Measurements from ENCODE around the gene TOMM5.

Gene TOMM5

GRCh38 chr9:37636511-37637448, 44.4 kb upstream of the TOMM5 start:
- H3K9me3 ChIP-seq, result no peaks in the 10 kb centered on the region
- no peaks in the 10 kb centered on the region for H3K36me3 ChIP-seq
- no peaks in the 10 kb centered on the region for H3K4me1 ChIP-seq
- H3K4me3 ChIP-seq (ENCODE audit: low read depth, low read length), result no peak overlapping the region
- TF ChIP-seq CTCF (IDR thresholded peaks at IDR 0.05; ENCODE audit: low read depth, low read length), result no peak
- H3K27me3 ChIP-seq, result no peaks in the 10 kb centered on the region
- DNase-seq, result no peak

DNA sequence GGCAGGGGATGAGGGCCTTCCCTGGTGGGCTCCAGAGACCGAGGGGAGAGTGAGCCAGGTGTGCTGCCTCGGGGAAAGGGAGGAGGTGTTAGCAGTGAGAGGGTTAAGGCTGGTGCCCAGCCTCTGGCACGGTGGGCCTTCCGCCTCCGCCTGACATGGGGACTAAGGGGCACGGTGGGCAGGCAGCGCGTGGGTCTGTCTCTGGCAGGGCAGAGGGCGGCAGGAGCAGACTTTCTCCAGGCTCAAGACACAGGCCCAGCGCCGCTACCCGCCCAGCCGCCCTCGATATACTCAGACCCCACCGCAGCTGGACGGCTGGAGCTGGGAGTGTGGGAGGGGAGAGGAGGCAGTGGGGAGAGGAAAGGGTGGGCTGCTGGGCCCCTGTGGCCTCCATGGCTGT, 43.4 kb upstream of the TOMM5 start:
- Histone ChIP-seq H3K27me3 (no peaks in the 10 kb centered on the region), H3K9me3 (no peaks in the 10 kb centered on the region), H3K36me3 (no peaks in the 10 kb centered on the region), H3K4me3 (ENCODE audit: low read depth, low read length) (no peak overlapping the region), H3K4me1 (no peaks in the 10 kb centered on the region)
- no peak for DNase-seq
- no peak for TF ChIP-seq CTCF (IDR thresholded peaks at IDR 0.05; ENCODE audit: low read depth, low read length)

- no peak for DNase-seq
- no peaks in the 10 kb centered on the region for H3K27me3 ChIP-seq
- no peak for TF ChIP-seq CTCF (IDR thresholded peaks at IDR 0.05; ENCODE audit: low read depth, low read length)
- no peaks in the 10 kb centered on the region for H3K36me3 ChIP-seq
- H3K4me1 ChIP-seq, result no peaks in the 10 kb centered on the region
- H3K4me3 ChIP-seq (ENCODE audit: low read depth, low read length), result no peak overlapping the region
- H3K9me3 ChIP-seq, result no peaks in the 10 kb centered on the region
Observed at GRCh38 chr9:37632479-37632878, 40.1 kb upstream of the TOMM5 start.

DNA sequence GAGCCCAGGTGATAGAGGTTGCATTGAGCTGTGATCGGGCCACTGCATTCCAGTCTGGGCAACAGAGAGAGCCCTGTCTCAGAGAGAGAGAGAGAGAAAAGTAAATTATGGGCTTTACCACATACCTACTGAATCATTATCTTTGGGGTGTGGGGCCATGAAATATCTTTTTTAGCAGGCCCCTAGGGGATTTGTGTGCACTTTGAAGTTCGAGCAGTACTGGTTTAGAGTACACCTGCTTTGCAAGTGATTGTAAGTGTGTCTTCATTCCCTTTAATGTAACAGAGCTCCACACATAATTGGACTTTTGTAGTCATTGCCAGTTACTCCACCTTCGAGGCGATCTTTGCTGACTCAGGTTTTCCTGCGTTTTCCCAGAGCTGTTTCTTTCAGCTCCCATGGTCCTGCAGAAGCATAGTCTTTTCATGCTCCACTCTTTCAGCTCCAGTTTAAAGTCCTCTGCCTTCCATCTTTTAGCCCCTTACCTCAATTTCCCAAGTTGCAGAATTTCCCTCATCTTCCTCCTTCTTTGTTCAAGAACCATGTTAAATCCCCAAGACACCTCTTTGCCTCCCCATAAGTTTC, 34.4 kb upstream of the TOMM5 start:
- Histone ChIP-seq H3K36me3 (no peaks in the 10 kb centered on the region), H3K4me1 (peaks cover 11% of the 10 kb centered on the region), H3K27me3 (no peaks in the 10 kb centered on the region), H3K9me3 (no peaks in the 10 kb centered on the region), H3K4me3 (ENCODE audit: low read depth, low read length) (no peak overlapping the region)
- DNase-seq, result no peak
- no peak for TF ChIP-seq CTCF (IDR thresholded peaks at IDR 0.05; ENCODE audit: low read depth, low read length)

DNA sequence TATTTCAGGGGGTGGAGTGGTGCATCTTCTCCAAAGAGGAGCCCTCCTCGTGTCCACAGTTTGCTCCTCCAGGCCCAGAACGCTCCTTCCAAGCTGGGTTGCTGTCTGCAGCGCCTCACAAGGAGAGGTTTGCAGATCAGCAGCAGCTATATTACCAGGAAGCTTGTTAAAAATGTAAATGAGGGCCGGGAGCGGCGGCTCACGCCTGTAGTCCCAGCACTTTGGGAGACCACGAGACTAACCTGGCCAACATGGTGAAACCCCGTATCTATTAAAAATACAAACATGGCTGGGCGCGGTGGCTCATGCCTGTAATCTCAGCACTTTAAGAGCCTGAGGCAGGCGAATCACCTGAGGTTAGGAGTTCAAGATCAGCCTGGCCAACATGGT, 33.4 kb upstream of the TOMM5 start:
- no peak for DNase-seq
- Histone ChIP-seq H3K36me3 (no peaks in the 10 kb centered on the region), H3K4me1 (peaks cover 15% of the 10 kb centered on the region), H3K9me3 (no peaks in the 10 kb centered on the region), H3K27me3 (no peaks in the 10 kb centered on the region), H3K4me3 (ENCODE audit: low read depth, low read length) (no peak overlapping the region)
- TF ChIP-seq CTCF (IDR thresholded peaks at IDR 0.05; ENCODE audit: low read depth, low read length), result no peak

Data from BE2C (cell line).